Activated T-cell treated with anti-CD3 and anti-CD28 coated beads for 4 hours (primary cell): ENCODE results near the gene TDRD12.
"Not testable (repeated sequence)": the region's sequence is repeated elsewhere in the genome, so short reads cannot be mapped to it uniquely, and the experiment has no call there.

Experiments used
- DNase-seq: peaks from one replicate; pipeline ENCODE4 v3.0.0-alpha.2; 2020

The TDRD12 gene

GRCh38 chr19:32833388-32833787, 113.8 kb downstream of the TDRD12 start:
- not testable (repeated sequence) for DNase-seq

- no peak for DNase-seq
Measured at GRCh38 chr19:32837531-32837930, 118.0 kb downstream of the TDRD12 start.

GRCh38 chr19:32842061-32842460, 122.5 kb downstream of the TDRD12 start:
- DNase-seq, result no peak

- no peak for DNase-seq
Measured at GRCh38 chr19:32843716-32844245, 124.2 kb downstream of the TDRD12 start.

GRCh38 chr19:32848035-32848434, 128.5 kb downstream of the TDRD12 start:
- not testable (repeated sequence) for DNase-seq

GRCh38 chr19:32852216-32852615, 132.6 kb downstream of the TDRD12 start:
- DNase-seq, result no peak

- DNase-seq, result not testable (repeated sequence)
Measured at GRCh38 chr19:32856818-32857217, 137.3 kb downstream of the TDRD12 start.

GRCh38 chr19:32857584-32857983, 138.0 kb downstream of the TDRD12 start:
- DNase-seq, result no peak

GRCh38 chr19:32858155-32858554, 138.6 kb downstream of the TDRD12 start:
- no peak for DNase-seq

- no peak for DNase-seq
Measured at GRCh38 chr19:32858559-32858958, 139.0 kb downstream of the TDRD12 start.

GRCh38 chr19:32859591-32859990, 140.0 kb downstream of the TDRD12 start:
- DNase-seq, result no peak

GRCh38 chr19:32861596-32861995, 142.0 kb downstream of the TDRD12 start:
- no peak for DNase-seq

GRCh38 chr19:32862173-32862572, 142.6 kb downstream of the TDRD12 start:
- DNase-seq, result no peak

- DNase-seq, result no peak
Measured at GRCh38 chr19:32862741-32863140, 143.2 kb downstream of the TDRD12 start.

- no peak for DNase-seq
Measured at GRCh38 chr19:32863301-32863700, 143.7 kb downstream of the TDRD12 start.

GRCh38 chr19:32863841-32864240, 144.3 kb downstream of the TDRD12 start:
- DNase-seq, result no peak

GRCh38 chr19:32864318-32865007, 144.9 kb downstream of the TDRD12 start:
- no peak for DNase-seq

GRCh38 chr19:32865326-32865725, 145.8 kb downstream of the TDRD12 start:
- no peak for DNase-seq

- no peak for DNase-seq
Measured at GRCh38 chr19:32866061-32866460, 146.5 kb downstream of the TDRD12 start.

- DNase-seq, result no peak
Measured at GRCh38 chr19:32866564-32867265, 147.1 kb downstream of the TDRD12 start.

- not testable (repeated sequence) for DNase-seq
Measured at GRCh38 chr19:32867436-32867835, 147.9 kb downstream of the TDRD12 start.

GRCh38 chr19:32868206-32868950, 148.8 kb downstream of the TDRD12 start:
- DNase-seq, result no peak

- DNase-seq, result no peak
Measured at GRCh38 chr19:32869369-32869965, 149.9 kb downstream of the TDRD12 start, which contains the start of gene SLC7A9. TSS of gene SLC7A9 (minus strand) at chr19:32869767. CDS start at chr19:32868534, 1,233 bp downstream.
